Prostate gland (tissue), 2 donors: ENCODE data around the gene GXYLT1.

Experiments
- POLR2A ChIP-seq: fragments of 450-650 bp; IDR thresholded peaks from one replicate; pipeline ENCODE4 v1.6.1; 2016; ENCODE audit warnings: antibody characterized with exemption, mild to moderate bottlenecking
- TF ChIP-seq, protein P1 (sequence below), 4 experiments: fragments of 200-600 bp in 2 of 4; fragments of 450-650 bp in 2 of 4; sonication (generic) in 2 of 4; IDR thresholded peaks; 1 replicate in 3 of 4; 2 replicates in 1 of 4; pipeline ENCODE4 v1.5.1; 2016 to 2019; ENCODE audit warnings: antibody characterized with exemption in 4 of 4, mild to moderate bottlenecking in 2 of 4, moderate library complexity in 2 of 4

DNA sequence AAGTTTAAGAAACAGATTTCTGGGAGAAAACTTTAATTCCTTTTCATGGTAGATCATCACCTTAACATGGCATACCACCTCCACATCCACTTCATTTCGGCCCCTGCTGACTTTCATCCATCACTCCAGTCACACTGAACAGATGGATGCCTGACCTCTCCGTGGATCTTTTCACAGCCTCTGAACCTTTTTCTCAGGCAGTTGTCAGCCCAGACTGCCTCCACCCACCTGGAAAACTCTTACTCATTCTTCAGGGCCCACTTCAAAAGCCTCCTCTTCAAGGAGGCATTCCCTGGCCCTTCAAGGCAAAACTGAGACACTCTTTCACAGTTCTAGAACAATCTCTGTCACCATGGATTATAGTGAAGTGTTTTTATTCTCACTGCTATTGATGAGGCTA is 52.9 kb downstream of the GXYLT1 start:
- TF ChIP-seq, protein P1, sequence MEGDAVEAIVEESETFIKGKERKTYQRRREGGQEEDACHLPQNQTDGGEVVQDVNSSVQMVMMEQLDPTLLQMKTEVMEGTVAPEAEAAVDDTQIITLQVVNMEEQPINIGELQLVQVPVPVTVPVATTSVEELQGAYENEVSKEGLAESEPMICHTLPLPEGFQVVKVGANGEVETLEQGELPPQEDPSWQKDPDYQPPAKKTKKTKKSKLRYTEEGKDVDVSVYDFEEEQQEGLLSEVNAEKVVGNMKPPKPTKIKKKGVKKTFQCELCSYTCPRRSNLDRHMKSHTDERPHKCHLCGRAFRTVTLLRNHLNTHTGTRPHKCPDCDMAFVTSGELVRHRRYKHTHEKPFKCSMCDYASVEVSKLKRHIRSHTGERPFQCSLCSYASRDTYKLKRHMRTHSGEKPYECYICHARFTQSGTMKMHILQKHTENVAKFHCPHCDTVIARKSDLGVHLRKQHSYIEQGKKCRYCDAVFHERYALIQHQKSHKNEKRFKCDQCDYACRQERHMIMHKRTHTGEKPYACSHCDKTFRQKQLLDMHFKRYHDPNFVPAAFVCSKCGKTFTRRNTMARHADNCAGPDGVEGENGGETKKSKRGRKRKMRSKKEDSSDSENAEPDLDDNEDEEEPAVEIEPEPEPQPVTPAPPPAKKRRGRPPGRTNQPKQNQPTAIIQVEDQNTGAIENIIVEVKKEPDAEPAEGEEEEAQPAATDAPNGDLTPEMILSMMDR (IDR thresholded peaks at IDR 0.05), result no peak
- no peak for TF ChIP-seq POLR2A
